Cardiac septum (tissue), 1 donor: ENCODE measurements around the gene LRRC2. TPM values are rescaled to one million over a fixed set of nuclear protein-coding genes. Genes with fewer than 3 reads are reported as not detected.
"Not testable (repeated sequence)": the region's sequence is repeated elsewhere in the genome, so short reads cannot be mapped to it uniquely, and the experiment has no call there.

Experiments
- DNase-seq: peaks from one replicate; pipeline ENCODE4 v3.0.0-alpha.2; 2020; ENCODE audit warnings: low spot score
- intact Hi-C: fragments of 100-400 bp; cut with DNase I; formaldehyde crosslinking; loops from one replicate; pipeline ENCODE4 v1.14.0; 2022
- total RNA-seq: library from RNA; stranded (reverse); fragmentation: NEBNext Ultra II Directional; extraction: Animal tissue kit (Norgen Biotek cat#: 25700); gene quantifications from one replicate; pipeline ENCODE4 v1.2.1, GENCODE V29; 2021
- donor health status: DM: no; HTN: no; CAD: no.

LRRC2 gene
- total RNA-seq, 1 donor from 2014 or later = 70.6 TPM

DNA sequence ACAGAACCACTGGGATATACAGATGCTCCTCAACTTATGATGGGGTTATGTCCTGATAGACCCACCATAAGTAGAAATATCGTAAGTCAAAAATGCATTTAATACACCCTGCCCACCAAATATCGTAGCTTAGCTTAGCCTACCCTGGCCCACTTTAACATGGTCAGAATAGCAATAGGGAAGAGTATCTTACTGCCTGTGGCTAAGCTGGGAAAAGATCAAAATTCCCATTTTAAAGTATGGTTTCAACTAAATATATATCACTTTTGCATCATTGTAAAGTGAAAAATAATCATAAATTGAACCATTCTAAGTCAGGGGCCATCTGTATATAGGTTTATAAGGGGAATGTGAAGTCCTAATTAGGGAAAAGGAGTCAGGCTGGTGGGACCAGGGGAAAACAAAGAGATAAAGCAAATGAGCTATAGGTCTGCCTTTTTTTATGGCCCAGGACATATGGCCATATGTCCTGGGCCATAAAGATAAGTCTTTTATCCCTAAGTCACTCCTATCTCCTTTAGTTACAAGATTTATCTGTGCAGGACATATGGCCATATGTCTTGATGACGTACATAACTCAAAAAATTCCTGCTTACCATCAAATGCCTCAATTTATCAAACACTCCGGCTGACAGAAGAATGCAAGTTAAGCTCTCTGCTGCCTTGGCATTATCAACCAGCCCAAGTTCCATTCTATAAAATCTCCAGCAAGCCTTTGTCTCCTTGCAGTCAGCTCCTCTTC, 57.1 kb downstream of the LRRC2 start:
- DNase-seq = no peak
- intact Hi-C loops = no loop called here

DNA sequence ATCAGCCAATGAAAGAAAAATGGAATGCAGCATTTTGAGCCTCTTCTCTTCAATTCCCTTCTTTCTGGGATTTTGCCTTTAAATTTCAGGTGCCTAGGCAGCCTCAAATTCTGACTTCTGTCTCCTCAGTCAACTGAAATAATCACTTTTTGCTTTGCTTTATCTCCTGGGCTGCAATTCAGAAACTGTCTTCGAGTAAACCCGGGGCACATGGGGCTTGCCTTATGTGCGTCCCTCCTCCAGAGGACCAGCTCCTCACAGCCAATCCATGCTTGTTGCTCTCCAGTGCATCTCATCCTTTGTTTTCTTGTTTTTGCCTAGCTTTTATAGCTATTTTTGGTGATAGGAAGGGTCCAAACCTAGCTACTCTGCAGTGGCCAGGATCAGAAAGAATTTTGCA, 59.6 kb downstream of the LRRC2 start:
- intact Hi-C loops = no loop called here
- DNase-seq = no peak

DNA sequence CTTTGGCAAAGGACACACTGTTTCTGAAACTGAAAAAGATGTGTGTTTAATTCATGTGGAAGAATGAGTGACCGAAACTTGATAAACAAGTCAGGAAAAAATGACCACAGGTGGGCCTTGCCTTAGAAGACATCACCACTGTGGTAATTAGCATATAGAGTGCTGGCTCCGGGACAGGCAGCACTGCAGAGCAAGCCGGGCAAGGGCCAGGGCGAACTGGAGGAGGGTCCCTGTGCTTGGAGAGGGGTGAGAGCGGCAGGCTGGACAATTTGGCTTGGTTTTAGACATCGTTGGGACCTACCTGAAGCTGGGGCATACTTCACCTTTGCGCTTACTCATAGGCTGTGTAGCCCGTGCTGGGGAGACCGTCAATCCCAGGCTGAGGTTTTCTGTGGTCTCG, 60.1 kb downstream of the LRRC2 start:
- intact Hi-C loops = no loop called here
- no peak for DNase-seq

DNA sequence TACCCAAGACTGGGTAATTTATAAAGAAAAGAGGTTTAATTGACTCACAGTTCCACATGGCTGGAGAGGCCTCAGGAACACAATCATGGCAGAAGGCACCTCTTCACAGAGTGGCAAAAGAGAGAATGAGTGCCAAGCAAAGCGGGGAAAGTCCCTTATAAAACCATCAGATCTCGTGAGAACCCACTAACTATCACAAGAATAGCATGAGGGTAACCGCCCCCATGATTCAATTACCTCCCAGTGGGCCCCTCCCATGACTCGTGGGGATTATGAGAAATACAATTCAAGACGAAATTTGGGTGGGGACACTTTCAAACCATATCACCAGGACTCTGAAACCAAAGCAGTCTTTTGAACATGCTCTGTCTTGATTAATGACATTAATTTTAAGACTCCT, 61.3 kb downstream of the LRRC2 start:
- DNase-seq = no peak
- intact Hi-C loops = no loop called here

DNA sequence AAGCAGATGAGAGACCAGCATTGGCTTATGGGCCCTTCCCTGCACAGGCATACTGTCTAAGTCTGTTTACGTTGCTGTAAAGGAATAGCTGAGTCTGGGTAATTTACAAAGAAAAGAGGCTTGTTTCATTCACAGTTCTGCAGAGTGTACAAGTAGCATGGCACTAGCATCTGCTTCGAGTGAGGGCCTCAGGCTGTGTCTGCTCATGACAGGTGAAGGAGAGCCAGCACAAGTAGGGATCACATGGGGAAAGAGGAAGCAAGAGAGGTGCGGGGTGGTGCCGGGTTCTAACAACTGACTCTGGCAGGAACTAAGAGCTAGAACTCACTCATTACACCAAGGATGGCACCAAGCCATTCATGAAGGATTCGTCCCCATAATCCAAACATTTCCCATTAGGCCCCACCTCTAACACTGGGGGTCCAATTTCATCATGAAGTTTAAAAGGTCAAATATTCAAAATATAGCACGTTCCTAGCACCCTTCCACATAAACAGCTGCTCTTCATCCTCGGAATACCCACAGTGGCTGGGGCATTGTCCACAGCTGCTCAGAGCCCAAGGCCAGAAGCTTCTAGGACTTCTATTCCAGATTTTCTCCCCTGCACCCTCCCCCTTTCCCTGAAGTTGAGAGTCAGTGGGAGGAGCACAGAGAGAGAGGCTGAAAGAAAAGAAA, 62.8 kb downstream of the LRRC2 start:
- intact Hi-C loops = no loop called here
- no peak for DNase-seq

DNA sequence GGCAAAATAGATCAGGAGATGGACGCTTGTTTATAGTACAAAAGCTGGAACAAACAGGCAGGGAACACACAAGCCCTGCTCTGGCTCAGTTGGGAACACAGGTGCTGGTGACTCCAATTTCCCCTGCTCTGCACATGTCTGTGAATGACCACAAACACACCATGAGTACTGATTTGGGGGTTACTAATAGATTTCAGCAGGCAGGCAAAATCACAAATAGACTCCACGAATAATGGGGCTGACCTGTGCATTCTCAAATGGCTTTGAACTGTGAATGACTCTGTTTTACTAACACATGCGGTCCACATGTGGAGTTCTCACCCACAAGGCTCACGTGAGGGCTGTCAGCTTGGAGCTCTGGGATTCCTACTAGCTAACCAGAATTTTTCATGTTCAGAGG, 64.4 kb downstream of the LRRC2 start:
- no peak for DNase-seq
- intact Hi-C loops = no loop called here

DNA sequence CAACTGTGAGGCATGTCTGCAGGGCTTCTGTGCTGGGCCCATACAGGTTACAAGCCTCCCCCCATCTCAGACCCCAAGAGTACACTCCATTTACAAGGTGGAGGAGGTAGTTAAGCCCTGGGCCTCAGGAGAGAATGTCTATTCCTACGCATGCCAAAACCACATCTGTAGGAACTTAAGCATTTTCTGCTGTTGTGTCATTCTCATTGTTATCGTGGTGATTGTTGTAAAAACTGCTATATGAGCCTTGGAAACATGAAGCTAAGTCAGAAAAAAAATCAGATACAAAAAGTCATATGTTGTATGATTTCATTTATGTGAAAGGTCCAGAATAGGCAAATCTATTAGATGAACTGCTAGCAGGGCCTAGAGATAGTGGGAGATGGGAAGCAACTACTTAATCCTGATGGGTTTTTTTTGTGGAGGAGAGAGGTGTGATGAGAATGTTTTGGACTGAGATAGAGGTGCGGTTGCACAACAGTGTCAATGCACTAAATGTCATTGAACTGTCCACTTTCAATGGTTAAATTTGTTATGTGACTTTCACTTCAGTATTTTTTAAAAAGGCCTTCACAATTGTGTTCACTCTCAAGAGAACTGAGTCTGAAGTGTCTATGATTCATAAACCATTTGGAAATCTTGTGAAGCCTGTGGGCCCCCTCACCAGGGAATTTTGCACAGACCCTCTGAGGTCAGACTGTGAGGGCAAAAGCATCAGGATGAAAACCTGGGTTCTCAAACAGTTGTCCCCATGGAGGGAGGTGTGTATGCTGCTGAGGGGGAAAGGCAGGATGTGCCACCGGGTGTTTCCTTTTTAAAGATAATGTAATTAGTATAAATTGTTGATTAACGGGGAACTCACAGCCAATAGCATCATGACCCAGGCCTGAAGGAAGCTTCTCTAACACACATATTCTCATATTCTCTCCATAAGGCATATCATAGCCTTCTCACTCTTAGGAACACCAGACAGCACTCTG, 65.2 kb downstream of the LRRC2 start:
- intact Hi-C loops = no loop called here
- DNase-seq = no peak

DNA sequence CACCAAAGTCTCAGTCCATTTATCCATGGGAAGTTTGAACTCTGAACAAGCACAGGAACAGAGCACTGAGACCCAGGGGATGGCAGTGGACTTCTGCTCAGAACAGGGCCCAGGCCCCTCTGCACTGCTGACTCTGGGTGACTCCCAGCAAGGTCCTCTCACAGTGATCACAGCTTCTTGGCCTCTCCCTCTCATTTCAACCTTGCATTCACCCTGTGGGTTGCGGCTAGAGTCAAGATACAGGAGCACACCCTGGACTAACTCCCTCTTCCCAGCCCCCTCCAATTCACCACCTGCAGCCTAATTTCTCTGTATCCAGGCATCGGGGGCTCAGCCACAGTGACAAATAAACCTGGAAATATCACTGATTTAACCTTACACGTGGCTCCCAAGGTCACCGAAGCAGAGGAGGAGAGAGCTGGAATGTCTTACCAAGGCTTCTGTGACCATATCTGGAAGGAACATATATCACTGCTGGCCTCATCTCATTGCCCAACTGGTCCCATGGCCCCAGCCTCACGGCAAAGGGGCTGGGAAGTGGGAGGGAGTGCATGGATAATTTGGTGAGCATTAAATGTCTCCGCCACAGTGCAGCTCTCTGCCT, 67.1 kb downstream of the LRRC2 start:
- DNase-seq = no peak
- intact Hi-C loops = loop anchor here (10.0 kb wide), 1 partner anchor 396 kb away; no protein-coding TSS in a partner anchor

DNA sequence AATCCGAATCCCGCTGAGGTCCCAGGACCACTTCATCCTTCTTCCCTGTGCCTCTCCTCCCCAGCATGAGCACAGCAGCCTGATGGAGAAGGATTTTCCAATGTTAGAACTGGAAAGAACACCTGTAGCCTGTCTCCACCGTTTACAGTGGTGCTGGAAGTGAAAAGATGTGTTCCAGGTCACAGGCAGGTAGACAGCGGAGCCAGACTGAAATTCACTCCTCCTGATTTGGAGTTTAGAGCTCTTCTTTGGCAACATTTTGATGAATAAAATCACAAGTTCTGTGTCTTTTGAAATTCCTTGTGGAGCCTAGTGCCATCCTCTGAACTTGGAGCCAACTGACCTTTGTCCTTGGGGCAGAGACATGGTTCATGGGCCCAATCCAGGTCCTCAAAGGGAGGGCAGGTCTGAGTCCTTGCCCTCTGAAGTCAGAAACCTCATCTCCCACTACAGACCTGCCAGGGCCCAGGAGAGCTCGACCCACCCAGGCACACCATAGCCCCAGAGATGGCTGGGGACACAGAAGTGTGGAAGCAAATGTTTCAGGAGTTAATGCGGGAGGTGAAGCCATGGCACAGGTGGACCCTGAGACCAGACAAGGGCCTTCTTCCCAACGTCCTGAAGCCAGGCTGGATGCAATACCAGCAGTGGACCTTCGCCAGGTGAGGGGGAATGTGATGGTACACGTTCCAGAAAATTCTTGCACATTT, 68.4 kb downstream of the LRRC2 start, which contains the start of gene RTP3:
TSS of gene RTP3 (plus strand) at position 421 of the 710 bp plus-strand sequence. CDS start at position 508, 87 bp downstream.
- intact Hi-C loops = loop anchor here (10.0 kb wide), 1 partner anchor 397 kb away; no protein-coding TSS in a partner anchor
- no peak for DNase-seq

DNA sequence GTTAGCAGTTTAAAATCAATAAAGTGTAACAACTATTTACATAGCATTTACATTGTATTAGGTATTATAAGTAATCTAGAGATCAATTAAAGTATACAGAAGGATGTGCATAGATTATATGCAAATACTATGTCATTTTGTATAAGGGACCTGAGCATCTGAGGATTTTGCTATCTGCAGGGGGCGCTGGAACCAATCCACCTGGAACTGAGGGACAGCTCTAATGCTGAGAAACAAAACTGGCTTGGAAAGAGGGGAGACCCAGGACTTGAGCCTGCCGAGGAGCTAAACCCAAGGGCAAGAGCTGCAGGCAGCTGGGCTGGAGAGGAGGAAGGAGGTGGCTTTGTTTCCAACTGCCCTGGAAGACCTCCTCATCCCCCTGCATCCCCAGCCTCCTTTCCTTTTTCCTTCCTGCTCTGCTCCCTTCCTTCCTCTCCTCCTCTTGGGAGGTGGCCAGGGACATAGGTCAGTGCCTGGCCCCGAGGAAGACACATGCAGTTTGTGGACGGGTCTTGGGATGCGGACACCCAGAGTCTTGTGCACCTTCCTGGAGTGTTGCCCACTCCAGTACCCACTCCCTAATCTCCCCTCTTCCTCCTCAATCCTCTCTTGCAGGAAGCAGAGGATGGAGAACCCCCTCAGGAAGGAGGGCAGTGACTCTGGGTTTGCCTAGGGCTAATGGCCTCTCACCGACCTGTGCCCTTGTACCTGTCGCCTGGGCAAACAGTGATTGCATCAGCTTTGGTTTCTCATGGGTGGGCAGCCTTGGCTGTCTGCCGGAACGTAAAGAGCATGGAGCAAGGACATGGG, 69.2 kb downstream of the LRRC2 start:
- DNase-seq = no peak
- intact Hi-C loops = loop anchor here (10.0 kb wide), 1 partner anchor 398 kb away; no protein-coding TSS in a partner anchor

DNA sequence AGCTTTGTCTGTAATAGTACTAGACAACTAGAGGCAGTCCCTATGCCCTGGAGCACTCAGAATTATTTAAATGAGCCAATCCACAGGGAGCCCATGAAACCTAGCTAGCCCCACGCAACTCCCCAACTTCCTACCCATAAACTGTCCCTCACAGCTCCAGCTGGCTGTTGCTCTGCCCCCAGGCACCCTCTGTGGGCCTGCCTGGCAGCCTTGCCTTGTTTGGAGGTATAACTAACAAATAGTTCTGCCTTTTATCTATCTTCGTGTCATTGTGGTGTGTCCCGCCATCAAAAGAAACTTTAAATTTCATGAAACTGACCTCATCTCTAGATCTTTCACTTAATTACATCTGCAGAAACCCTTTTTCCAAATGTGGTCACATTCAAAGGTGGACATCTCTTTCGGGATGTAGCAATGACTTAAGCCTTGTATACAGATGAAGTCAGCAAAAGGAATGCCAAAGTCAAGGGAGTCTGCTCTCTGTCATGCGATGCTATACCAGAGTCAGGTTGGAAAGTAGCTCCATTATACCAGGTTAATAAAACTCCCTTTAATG, 70.1 kb downstream of the LRRC2 start:
- intact Hi-C loops = loop anchor here (10.0 kb wide), 1 partner anchor 399 kb away; no protein-coding TSS in a partner anchor

DNA sequence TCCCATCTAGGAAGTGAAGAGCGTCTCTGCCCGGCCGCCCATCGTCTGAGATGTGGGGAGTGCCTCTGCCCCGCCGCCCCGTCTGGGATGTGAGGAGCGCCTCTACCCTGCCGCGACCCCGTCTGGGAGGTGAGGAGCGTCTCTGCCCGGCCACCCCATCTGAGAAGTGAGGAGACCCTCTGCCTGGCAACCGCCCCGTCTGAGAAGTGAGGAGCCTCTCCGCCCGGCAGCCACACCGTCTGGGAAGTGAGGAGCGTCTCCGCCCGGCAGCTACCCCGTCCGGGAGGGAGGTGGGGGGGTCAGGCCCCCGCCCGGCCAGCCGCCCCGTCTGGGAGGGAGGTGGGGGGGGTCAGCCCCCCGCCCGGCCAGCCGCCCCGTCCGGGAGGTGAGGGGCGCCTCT, 71.6 kb downstream of the LRRC2 start:
- not testable (repeated sequence) for DNase-seq
- intact Hi-C loops = loop anchor here (10.0 kb wide), 1 partner anchor 400 kb away; no protein-coding TSS in a partner anchor

More for the DNA sequence above, 70.1 kb downstream of the LRRC2 start:
- no peak for DNase-seq

DNA sequence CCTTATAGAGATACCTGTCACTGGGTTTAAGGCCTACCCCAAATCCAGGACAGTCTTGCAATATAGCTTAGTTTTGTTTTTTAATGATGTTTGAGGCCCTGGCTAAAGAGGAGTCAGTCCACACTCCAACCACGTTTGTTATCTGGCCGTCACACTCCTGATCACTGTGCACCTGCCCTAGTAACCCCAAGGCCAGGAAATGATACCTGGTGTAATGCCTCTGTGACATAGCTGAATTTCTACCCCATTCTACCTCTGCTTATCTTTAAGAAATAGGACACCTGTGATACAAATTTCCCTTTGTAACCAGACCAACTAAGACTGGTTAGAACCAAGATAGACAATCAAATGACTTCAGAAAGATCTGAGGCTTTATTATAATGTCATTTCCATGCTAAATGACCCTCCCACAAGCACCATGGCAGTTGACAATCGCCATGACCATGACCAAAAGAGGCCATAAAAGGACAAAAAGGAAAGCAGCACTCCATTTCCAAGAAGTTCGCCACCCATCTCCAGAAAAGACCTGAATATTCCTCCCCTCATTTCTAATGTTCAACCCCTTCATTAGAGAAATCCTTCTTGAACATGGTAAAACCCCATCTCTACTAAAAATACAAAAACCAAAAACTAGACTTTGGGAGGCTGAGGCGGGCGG, 73.1 kb downstream of the LRRC2 start:
- no peak for DNase-seq
- intact Hi-C loops = loop anchor here (10.0 kb wide), 1 partner anchor 402 kb away; no protein-coding TSS in a partner anchor

DNA sequence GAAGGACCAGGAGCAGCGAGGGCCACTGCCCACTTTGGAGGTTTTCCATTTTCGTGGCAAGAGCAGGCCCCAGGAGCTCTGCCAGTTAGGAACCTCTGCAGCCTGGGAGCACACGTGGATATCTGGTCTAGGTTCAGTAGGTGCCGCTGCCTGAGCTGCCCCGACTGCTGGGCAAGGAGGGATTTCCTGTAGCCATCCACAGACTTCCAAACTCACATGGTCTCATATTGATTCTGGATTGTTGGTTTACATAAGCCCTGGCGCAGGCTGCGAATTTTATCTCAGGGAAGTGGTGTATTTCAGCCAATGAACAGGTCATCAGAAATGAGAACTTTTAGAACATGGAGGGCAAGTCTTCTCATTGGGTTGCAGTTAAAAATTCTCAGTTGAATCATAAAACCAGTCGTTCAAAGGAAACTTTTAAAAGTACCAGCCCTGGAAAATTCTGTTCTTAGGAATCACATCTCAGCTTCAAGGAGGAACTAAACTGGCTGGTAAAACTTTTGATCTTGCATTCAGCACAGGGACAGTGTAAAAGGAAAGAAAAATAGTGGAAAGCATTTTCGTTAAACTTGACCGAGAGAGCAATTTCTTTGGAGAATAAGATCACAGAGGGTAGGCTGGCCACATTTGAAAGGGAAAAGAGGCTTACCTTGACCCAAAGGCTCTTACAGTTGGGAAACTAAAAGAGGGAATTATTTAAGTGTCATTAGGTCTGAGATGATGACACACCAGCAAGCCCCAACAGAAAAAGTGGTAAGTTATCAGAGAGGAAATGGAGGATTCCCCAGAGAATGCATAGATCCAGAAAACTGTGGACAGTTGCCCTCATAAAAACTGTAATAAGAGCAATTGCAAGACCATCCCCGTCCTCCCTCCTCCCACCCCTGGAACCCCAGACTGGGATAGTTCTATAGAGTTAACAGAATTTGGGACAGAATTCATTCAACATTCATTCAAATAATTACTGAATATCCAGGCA, 74.7 kb downstream of the LRRC2 start:
- intact Hi-C loops = loop anchor here (10.0 kb wide), 1 partner anchor 403 kb away; no protein-coding TSS in a partner anchor
- no peak for DNase-seq

DNA sequence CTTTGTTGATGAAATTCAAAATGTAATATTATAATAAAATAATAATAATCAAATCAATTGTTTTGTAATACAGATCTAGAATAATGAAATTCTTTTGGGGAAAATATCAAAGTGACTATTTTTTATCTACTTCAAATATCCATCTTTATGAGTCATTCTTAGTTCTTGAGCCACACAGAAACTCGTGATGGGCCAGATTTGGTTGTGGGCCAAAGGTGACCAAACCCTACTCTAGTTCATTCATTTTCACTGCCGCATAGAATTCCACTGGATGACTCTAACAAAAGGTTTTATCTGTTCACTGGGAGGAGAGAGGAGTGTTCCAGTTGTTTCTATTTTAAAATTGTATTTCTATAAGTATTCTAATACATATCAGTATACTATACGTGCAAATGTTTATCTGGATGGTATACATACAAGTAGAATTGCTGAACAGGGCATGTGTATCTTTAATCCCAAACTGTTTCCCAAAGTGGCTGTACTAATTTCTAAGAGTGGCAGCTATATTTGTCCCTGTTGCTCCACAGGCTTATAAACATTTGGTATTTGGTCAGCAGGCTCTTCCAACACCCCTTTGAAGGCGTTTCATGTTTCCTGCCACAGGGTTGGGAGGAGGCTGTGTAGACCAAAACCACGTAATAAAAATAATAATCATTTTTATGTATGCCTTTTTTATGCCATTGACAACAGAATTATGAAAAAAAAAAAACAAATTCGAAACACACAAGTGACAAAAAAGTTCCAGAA, 75.6 kb downstream of the LRRC2 start:
- DNase-seq = no peak
- intact Hi-C loops = loop anchor here (10.0 kb wide), 1 partner anchor 404 kb away; no protein-coding TSS in a partner anchor
